Adrenal gland (tissue), 12 donors: ENCODE results near the gene UGT1A10. TPM values are rescaled to one million over a fixed set of nuclear protein-coding genes. Genes with fewer than 3 reads are reported as not detected.
"Not testable (repeated sequence)": the region's sequence is repeated elsewhere in the genome, so short reads cannot be mapped to it uniquely, and the experiment has no call there.

Source experiments
- DNase-seq, 7 donors: peaks; one replicate each; pipeline ENCODE4 v3.0.0-alpha.2; 2019 to 2020
- H3K27ac ChIP-seq, 5 donors: fragments of 200-600 bp; sonication (generic) in 4 of 5; 1 replicate in 3 of 5; 2 replicates in 2 of 5; pipeline versions ENCODE4 v1.5.1 to v1.8.0; 2016 to 2020; ENCODE audit warnings: mild to moderate bottlenecking in 1 of 5
- H3K27me3 ChIP-seq: fragments of 200-600 bp; 2 replicates; pipeline ENCODE4 v1.8.0; 2021
- H3K36me3 ChIP-seq, 2 donors: fragments of 200-600 bp; replicated peaks in 1 of 2; 1 replicate in 1 of 2; 2 replicates in 1 of 2; pipeline versions ENCODE4 v1.5.1 to v1.8.0; 2018 to 2022
- H3K4me1 ChIP-seq, 2 donors: fragments of 200-600 bp; replicated peaks in 1 of 2; 1 replicate in 1 of 2; 2 replicates in 1 of 2; pipeline versions ENCODE4 v1.5.1 to v1.8.0; 2018 to 2021
- H3K4me3 ChIP-seq, 4 donors: fragments of 200-600 bp; sonication (generic) in 3 of 4; one replicate each; pipeline ENCODE4 v1.5.1; 2016 to 2018
- H3K9me3 ChIP-seq, 3 donors: fragments of 200-600 bp; sonication (generic) in 1 of 3; replicated peaks in 1 of 3; 1 replicate in 2 of 3; 2 replicates in 1 of 3; pipeline versions ENCODE4 v1.5.1 to v1.8.0; 2016 to 2021
- CTCF ChIP-seq, 6 experiments: fragments of 450-650 bp in 4 of 6; fragments of 200-600 bp in 2 of 6; sonication (generic) in 1 of 6; IDR thresholded peaks; 1 replicate in 5 of 6; 2 replicates in 1 of 6; pipeline versions ENCODE4 v1.5.1 to v1.8.0; 2016 to 2021; ENCODE audit warnings: antibody characterized with exemption in 6 of 6, mild to moderate bottlenecking in 2 of 6, moderate library complexity in 1 of 6
- POLR2A ChIP-seq, 2 donors: fragments of 450-650 bp; IDR thresholded peaks; one replicate each; pipeline ENCODE4 v1.6.1; 2017; ENCODE audit warnings: antibody characterized with exemption in 2 of 2, mild to moderate bottlenecking in 2 of 2, moderate library complexity in 1 of 2
- WGBS, 4 donors: extraction: QIAGEN DNeasy Blood & Tissue Kit in 2 of 4; methylation state at CpG; one replicate each; pipeline versions ENCODE4 v1.1.5 to v1.1.7; 2013 to 2017; 5-methylcytosine and 5-hydroxymethylcytosine counted together
- intact Hi-C, 2 donors: fragments of 100-400 bp; cut with DNase I; formaldehyde crosslinking; loops; one replicate each; pipeline versions ENCODE4 v1.14.1 to v1.15.0; 2022 to 2023
- polyA plus RNA-seq, 3 donors: library from polyadenylated mRNA; stranded (reverse); fragments of 200-250 nt in 2 of 3; fragments of 350-450 nt in 1 of 3; fragmentation: Illumina TruSeq in 1 of 3; extraction: RNeasy Lipid Tissue Mini Kit (QIAGEN cat#74804) in 1 of 3; gene quantifications; one replicate each; pipeline ENCODE4 v1.2.3, GENCODE V29; 2013 to 2014
- total RNA-seq, 9 donors: library from RNA; depleted of rRNA in 4 of 9; stranded (reverse); fragments of >200 nt in 4 of 9; fragments of 120-200 nt in 1 of 9; fragmentation: NEBNext Ultra II Directional in 1 of 9; extraction: Animal tissue kit (Norgen Biotek cat#: 25700) in 1 of 9; gene quantifications; one replicate each; pipeline versions ENCODE4 v1.1.0 to v1.2.4, GENCODE V29; 2013 to 2023
- donor health status: healthy with polysubstance abuse.
- donor health status: Bipolar disorder and iron deficiency.
- donor health status: DM: yes; HTN: yes; CAD: no.
- donor health status: DM: no; HTN: no; CAD: no.
- donor health status: DM: no; HTN: no; CAD: no.
- donor health status: DM: yes; HTN: yes; CAD: no.

The UGT1A10 gene
- total and polyA plus RNA-seq, 12 donors, result not detected

- H3K27me3 ChIP-seq, result peaks cover 25% of the 10 kb centered on the region
- 61 to 72% (median 69%) methylated on average over 4 of the region's 4 CpGs for WGBS, 4 donors
Observed at GRCh38 chr2:233650981-233651380, 14.7 kb downstream of the UGT1A10 start.

GRCh38 chr2:233651430-233651829 lies 15.2 kb downstream of the UGT1A10 start:
- TF ChIP-seq POLR2A (IDR thresholded peaks at IDR 0.05) (no peak), CTCF (IDR thresholded peaks at IDR 0.05) (no peak)
- intact Hi-C loops, result no loop called here
- Histone ChIP-seq H3K4me3 (no peak overlapping the region), H3K27me3 (peaks cover 25% of the 10 kb centered on the region), H3K36me3 (no peaks in the 10 kb centered on the region), H3K9me3 (no peaks in the 10 kb centered on the region), H3K4me1 (no peaks in the 10 kb centered on the region), H3K27ac (no peak overlapping the region)
- no peak for DNase-seq
- WGBS, 4 donors, result 81 to 91% (median 90%) methylated on average over 2 of the region's 2 CpGs

More at GRCh38 chr2:233650981-233651380, 14.7 kb downstream of the UGT1A10 start:
- intact Hi-C loops, result no loop called here
- H3K9me3 ChIP-seq, result no peaks in the 10 kb centered on the region
- no peak for DNase-seq
- TF ChIP-seq POLR2A (IDR thresholded peaks at IDR 0.05) (no peak), CTCF (IDR thresholded peaks at IDR 0.05) (no peak)
- no peak overlapping the region for H3K4me3 ChIP-seq
- no peaks in the 10 kb centered on the region for H3K36me3 ChIP-seq
- H3K4me1 ChIP-seq, result no peaks in the 10 kb centered on the region
- H3K27ac ChIP-seq, result no peak overlapping the region

GRCh38 chr2:233654501-233654900 lies 18.3 kb downstream of the UGT1A10 start:
- H3K27ac ChIP-seq, result no peak overlapping the region
- no peak for DNase-seq
- 62 to 69% (median 65%) methylated on average over 6 of the region's 6 CpGs for WGBS, 4 donors
- no peaks in the 10 kb centered on the region for H3K36me3 ChIP-seq
- no peak overlapping the region for H3K4me3 ChIP-seq
- TF ChIP-seq POLR2A (IDR thresholded peaks at IDR 0.05) (no peak), CTCF (IDR thresholded peaks at IDR 0.05) (no peak)
- intact Hi-C loops, result no loop called here
- H3K27me3 ChIP-seq, result peaks cover 25% of the 10 kb centered on the region
- H3K4me1 ChIP-seq, result no peaks in the 10 kb centered on the region
- no peaks in the 10 kb centered on the region for H3K9me3 ChIP-seq

- Histone ChIP-seq H3K9me3 (no peaks in the 10 kb centered on the region), H3K27me3 (peaks cover 25% of the 10 kb centered on the region), H3K27ac (no peak overlapping the region), H3K4me3 (no peak overlapping the region), H3K36me3 (no peaks in the 10 kb centered on the region), H3K4me1 (no peaks in the 10 kb centered on the region)
- intact Hi-C loops, result no loop called here
- no peak for DNase-seq
- TF ChIP-seq POLR2A (IDR thresholded peaks at IDR 0.05), result no peak
- no peak for TF ChIP-seq CTCF (IDR thresholded peaks at IDR 0.05)
- 25 to 57% (median 43%) methylated on average over 1 of the region's 1 CpG for WGBS, 4 donors
Observed at GRCh38 chr2:233655043-233655442, 18.8 kb downstream of the UGT1A10 start.

GRCh38 chr2:233655943-233656342 lies 19.7 kb downstream of the UGT1A10 start:
- H3K27ac ChIP-seq, H3K9me3 ChIP-seq, intact Hi-C loops, DNase-seq, H3K4me3 ChIP-seq, H3K4me1 ChIP-seq, H3K36me3 ChIP-seq: not testable (repeated sequence)
- 91 to 96% (median 94%) methylated on average over 3 of the region's 3 CpGs for WGBS, 4 donors
- H3K27me3 ChIP-seq, result peaks cover 24% of the 10 kb centered on the region
